NOMO-1 treated with DMSO at 0.1 percent for 48 hours (cell line): Measurements from ENCODE around the gene PKNOX2.

Experiments used
- DNase-seq: peaks from one replicate; lab custom pipeline; 2025; ENCODE audit not compliant: unreplicated experiment; lab: John Stamatoyannopoulos, UW

PKNOX2 gene

GRCh38 chr11:125429174-125429707 lies 264.7 kb downstream of the PKNOX2 start:
- DNase-seq, result peak; percentile 28

- no peak for DNase-seq
Measured at GRCh38 chr11:125429807-125430678, 265.5 kb downstream of the PKNOX2 start.

- DNase-seq, result no peak
Measured at GRCh38 chr11:125431009-125431408, 266.5 kb downstream of the PKNOX2 start.

DNA sequence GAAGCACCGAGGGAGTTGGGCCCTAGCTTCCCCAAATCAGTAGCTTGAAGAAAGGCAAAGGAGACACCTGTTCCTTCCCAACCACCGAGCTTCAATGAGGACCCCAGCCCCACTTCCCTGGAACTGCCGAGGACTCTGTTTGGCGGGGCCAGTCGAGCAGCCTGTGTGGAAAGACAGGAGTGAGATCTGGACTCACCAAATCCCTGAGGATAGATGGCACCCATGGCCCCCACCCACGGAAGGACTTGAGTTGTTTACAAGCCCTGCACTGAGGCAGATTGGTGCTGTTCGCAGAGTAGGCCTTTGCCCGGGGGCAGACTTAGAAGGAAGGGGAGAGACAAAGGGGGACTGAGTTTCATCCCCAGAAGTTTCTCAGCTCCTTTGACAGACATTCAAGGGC lies 266.9 kb downstream of the PKNOX2 start:
- no peak for DNase-seq

- DNase-seq, result peak; percentile 56
Measured at GRCh38 chr11:125433454-125434121, 269.0 kb downstream of the PKNOX2 start.

DNA sequence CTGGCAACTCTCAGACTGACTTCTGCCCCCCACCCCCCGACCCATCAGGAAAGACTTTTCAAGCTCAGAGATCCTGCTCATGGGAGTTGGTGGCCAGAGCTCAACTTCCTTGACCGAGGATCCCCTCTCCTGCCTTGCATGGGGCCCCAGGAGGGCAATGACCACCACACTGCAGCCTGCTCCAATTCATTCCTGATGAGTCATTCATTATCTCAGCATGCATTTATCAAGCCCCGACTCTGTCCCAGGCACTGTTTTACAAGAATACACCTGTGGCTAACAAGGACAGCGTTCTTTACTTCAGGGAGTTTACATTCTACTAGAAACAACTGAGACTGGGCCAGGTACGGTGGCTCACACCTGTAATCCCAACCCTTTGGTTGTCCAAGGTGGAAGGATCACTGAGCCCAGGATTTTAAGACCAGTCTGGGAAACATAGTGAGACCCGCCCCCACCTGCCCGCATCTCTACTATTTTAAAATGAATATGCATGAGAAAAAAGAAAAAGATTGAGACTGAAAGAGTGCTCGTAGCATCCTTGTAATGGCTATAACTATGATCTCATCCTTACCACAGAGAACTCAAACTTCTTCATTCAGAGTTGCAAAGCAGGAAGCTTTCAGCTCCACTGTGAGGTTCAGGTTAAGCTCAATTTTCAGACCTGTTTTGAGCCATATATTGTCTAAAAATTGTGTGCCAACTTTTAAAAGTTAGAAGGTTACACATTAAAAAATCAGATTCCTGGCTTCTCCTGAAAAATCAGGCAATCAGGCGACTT lies 271.1 kb downstream of the PKNOX2 start:
- DNase-seq, result peak; percentile 1

DNA sequence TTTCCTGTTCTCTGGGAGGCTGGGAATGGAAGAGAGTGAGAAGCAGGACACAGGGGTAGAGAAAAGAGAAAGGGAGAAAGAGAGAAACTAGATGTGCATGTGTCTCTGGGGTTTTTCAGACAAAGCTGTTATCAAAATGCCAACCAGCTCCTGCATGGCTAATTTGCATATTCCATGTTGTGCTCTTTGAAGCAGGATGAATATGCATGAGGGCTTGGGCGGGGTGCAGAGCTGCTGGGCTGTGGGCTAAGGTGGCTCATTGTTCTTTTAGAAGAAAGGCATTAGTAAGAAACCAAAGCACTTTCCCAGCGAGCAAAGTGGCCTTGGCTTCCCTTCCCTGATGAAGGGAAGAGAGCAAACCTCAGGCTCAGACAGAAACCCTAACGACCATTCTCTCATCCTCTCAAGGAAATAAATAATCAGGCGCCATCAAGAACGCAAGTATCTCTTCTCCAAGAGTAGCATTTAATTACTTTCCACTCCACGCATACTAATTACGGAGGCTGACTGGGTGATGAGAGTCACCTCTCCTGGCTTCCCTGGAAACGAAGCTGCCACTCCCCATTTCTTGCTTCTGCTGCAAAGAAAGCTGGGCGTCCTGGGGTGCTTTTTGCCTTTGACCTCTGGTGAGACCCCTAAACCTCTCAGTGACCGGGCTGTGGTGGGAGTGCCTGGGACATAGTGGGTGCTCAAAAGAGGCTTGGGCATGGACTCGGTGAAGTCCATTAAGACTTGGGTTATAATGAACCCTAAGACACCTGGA lies 277.3 kb downstream of the PKNOX2 start:
- DNase-seq, result no peak

- no peak for DNase-seq
Measured at GRCh38 chr11:125442946-125443345, 278.4 kb downstream of the PKNOX2 start.

DNA sequence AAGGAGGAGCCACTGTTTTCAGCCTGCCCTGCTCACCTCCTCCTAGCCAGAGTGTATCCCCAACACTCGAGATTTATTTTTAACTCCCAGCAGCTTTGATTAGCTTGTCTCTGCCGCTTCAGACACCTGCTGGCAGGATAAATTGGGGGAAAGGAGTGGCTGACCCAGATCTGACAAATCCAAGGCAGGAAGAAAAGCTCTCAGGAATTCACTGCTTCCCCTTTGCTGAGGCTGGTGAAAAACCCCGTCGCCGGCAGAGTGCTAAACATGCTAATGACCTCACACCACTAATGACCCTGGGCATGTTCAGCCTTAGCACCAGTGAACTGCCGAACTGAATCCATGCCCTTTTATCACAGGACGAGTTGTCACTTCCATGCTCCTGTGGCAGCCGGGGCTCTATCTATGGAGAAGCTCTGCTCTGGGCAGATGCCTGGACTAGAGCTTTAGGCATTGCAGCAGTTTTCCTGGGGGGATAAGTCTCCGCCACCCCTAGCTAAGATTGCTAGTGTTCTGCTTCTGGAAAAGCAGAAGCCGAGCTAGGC lies 279.3 kb downstream of the PKNOX2 start:
- no peak for DNase-seq

GRCh38 chr11:125445731-125446130 lies 281.2 kb downstream of the PKNOX2 start:
- no peak for DNase-seq

DNA sequence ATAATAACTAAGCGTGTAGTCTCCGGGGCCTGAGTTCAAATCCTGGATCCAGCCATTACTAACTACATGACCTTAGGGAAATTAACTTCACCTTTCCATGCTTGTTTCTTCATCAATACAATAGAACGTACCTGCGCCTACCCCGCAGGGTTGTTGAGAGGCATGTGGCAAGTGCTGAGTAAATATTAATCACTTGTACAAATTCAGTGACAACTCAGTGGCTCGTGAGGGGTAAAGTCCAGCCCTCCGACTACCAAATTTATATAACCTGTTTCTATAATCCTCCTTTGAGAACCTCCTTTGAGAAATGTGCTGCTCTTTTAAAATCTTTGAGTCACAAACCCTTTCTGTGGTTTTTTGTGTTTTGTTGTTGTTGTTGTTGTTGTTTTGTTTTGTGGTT lies 281.7 kb downstream of the PKNOX2 start:
- DNase-seq, result no peak

GRCh38 chr11:125447721-125448120 lies 283.2 kb downstream of the PKNOX2 start:
- no peak for DNase-seq

GRCh38 chr11:125448136-125448535 lies 283.6 kb downstream of the PKNOX2 start:
- no peak for DNase-seq

DNA sequence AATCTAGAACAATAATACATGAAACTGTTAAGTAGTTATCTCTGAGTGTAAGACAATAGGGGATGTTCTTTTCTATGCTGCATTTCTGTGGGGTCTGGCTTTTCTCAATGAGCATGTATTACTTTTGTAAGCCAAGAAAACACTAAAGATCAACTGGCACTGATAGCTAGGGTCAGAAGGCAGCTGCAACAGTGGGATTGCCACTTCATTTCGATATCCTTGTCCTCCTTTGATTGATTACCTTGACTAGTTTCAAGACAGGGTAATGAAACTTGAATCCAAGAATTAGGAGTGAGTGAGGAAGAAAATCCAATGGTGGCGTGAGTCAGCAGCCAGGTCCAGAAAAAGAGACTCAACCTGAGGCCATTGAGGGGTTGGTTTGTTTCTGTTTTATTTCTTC lies 285.0 kb downstream of the PKNOX2 start:
- no peak for DNase-seq

DNA sequence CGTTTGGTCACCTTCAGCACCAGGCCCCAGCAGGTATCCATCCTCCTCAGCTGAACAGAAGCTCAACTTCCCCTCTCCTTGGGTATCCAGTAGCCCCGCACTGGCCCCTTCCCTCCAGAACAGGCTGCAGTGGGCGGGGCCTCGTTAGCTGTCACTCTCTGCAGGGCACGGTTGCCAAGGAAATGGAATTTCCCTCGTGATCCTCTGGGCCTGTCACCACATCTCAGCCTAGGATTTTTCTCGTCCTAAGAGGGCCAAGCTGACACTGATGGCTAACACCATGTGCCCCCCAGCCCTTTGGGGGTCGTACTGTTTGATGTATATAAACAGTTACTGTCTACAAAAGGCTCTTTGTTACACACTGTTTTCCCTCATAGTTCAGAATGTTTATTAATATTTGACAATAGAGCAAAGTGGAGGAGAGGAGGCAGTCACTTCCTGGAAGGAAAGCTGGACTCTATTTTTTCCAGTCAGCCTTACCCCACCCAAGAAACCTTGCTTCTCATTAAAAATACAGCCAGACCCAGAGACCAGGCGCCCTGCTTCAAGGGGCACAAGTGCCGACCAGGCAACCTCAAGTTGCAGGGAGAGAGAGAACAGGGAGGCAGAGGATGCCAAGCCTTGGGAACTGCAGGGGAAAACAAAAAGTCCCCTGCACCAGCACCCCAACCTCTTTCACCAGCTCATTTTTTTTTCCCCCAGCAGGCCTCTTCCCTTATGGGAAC lies 287.0 kb downstream of the PKNOX2 start:
- no peak for DNase-seq

GRCh38 chr11:125452125-125452470 lies 287.5 kb downstream of the PKNOX2 start:
- DNase-seq, result no peak

- DNase-seq, result no peak
Measured at GRCh38 chr11:125454047-125454446, 289.5 kb downstream of the PKNOX2 start.

- no peak for DNase-seq
Measured at GRCh38 chr11:125455851-125456250, 291.3 kb downstream of the PKNOX2 start.

DNA sequence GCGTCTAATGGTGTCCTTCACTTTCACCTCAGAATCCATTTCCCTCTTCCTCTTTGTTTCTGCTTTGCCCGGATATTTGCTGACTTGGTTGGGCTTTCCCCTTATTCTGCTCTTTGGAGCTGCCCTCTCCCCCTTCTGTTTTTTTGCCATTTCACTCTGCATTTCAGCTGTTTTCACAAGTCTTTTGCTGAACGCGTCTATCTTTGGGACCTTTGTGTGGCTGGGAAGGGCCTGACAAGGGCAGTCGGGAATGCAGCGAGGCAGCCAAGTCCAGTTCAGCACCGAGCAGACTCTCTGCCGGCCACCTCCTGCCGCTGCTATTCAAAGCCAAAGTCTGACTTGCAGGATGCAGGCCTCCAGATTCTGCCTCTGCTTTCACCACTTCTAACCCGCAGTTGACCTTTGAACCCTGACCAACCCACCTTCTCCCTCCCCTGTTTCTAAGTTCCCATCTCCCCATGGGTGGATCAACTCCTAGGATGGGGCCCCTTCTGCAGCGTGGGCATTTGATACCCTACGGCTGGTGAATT lies 293.3 kb downstream of the PKNOX2 start:
- DNase-seq, result no peak

GRCh38 chr11:125460275-125460674 lies 295.7 kb downstream of the PKNOX2 start:
- DNase-seq, result no peak
